H1 (cell line): ENCODE data around the gene SCGB1A1.

Experiments
- CHD2 ChIP-seq: IDR thresholded peaks from 2 replicates; pipeline ENCODE4 v1.6.1; 2012; ENCODE audit warnings: low read length, improper control_type of control experiment
- HDAC6 ChIP-seq: IDR thresholded peaks from one replicate; pipeline ENCODE4 v1.7.1; 2012; ENCODE audit warnings: low read depth, mild to moderate bottlenecking, inconsistent platforms, low read length, moderate library complexity
- JUND ChIP-seq: IDR thresholded peaks from 2 replicates; pipeline ENCODE4 v1.6.1; 2011; ENCODE audit warnings: mild to moderate bottlenecking, improper control_type of control experiment, low read length
- POLR2AphosphoS5 ChIP-seq: IDR thresholded peaks from 2 replicates; pipeline ENCODE4 v1.6.1; 2011; ENCODE audit warnings: low read depth, low read length
- RAD21 ChIP-seq, 2 experiments: IDR thresholded peaks in 1 of 2; conservative IDR thresholded peaks in 1 of 2; 2 replicates each; pipeline ENCODE4 v1.6.1; 2011; ENCODE audit warnings: low read depth in 2 of 2, low read length in 2 of 2, improper control_type of control experiment in 1 of 2, inconsistent platforms in 1 of 2, mild to moderate bottlenecking in 1 of 2, moderate library complexity in 1 of 2
- SIN3A ChIP-seq, 2 experiments: IDR thresholded peaks in 1 of 2; conservative IDR thresholded peaks in 1 of 2; 2 replicates each; pipeline ENCODE4 v1.6.1; 2011 to 2012; ENCODE audit warnings: low read length in 2 of 2, improper control_type of control experiment in 1 of 2, low read depth in 1 of 2, mild to moderate bottlenecking in 1 of 2
- SIX5 ChIP-seq: IDR thresholded peaks from 2 replicates; pipeline ENCODE4 v1.6.1; 2011; ENCODE audit warnings: mild to moderate bottlenecking, low read depth, low read length
- SRF ChIP-seq: IDR thresholded peaks from 2 replicates; pipeline ENCODE4 v1.6.1; 2011; ENCODE audit warnings: mild to moderate bottlenecking, low read depth, low read length, moderate library complexity
- TAF1 ChIP-seq: IDR thresholded peaks from 2 replicates; pipeline ENCODE4 v1.6.1; 2011; ENCODE audit warnings: mild to moderate bottlenecking, low read depth, low read length
- TBP ChIP-seq: IDR thresholded peaks from 2 replicates; pipeline ENCODE4 v1.6.1; 2011; ENCODE audit warnings: low read depth, low read length, improper control_type of control experiment
- TF ChIP-seq, protein P1 (sequence below), 3 experiments: IDR thresholded peaks; 1 replicate in 2 of 3; 2 replicates in 1 of 3; pipeline versions ENCODE4 v1.5.1 to v1.6.1; 2011; ENCODE audit warnings: low read length in 3 of 3, mild to moderate bottlenecking in 3 of 3, inconsistent platforms in 2 of 3, low read depth in 1 of 3, moderate library complexity in 1 of 3; ENCODE audit not compliant: insufficient read depth in 1 of 3; ENCODE audit errors: control extremely low read depth in 1 of 3
- TF ChIP-seq, protein P2 (sequence below): IDR thresholded peaks from 2 replicates; pipeline ENCODE4 v1.6.1; 2011; ENCODE audit warnings: low read depth, mild to moderate bottlenecking, low read length; ENCODE audit not compliant: insufficient read depth

DNA sequence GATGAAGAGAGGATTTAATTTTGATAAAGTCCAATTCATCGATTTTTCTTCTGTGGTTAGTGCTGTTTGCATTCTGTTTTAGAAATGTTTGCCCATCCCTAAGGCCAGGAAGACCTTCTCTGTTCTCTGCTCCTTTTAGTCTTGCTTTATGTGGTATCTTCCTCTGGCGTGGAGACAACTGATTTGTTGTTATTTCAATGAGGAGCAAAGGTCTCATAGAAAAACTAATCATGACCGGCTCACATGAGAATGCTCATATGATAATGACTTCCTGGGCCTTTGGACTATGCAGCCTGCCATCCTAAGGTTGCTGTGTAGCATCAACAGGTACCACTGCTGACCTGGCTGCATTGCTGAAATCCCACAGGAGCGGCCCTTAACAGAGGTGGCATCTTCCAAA is 19.8 kb downstream of the SCGB1A1 start:
- TF ChIP-seq, protein P1, sequence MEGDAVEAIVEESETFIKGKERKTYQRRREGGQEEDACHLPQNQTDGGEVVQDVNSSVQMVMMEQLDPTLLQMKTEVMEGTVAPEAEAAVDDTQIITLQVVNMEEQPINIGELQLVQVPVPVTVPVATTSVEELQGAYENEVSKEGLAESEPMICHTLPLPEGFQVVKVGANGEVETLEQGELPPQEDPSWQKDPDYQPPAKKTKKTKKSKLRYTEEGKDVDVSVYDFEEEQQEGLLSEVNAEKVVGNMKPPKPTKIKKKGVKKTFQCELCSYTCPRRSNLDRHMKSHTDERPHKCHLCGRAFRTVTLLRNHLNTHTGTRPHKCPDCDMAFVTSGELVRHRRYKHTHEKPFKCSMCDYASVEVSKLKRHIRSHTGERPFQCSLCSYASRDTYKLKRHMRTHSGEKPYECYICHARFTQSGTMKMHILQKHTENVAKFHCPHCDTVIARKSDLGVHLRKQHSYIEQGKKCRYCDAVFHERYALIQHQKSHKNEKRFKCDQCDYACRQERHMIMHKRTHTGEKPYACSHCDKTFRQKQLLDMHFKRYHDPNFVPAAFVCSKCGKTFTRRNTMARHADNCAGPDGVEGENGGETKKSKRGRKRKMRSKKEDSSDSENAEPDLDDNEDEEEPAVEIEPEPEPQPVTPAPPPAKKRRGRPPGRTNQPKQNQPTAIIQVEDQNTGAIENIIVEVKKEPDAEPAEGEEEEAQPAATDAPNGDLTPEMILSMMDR (IDR thresholded peaks at IDR 0.05; ENCODE audit: control extremely low read depth in 1 of 3, insufficient read depth in 1 of 3, low read depth in 1 of 3, low read length in 3 of 3) = no peak
- TF ChIP-seq SRF (no peak), SIN3A (conservative IDR thresholded peaks at IDR 0.05 in 1 of 2, IDR thresholded peaks at IDR 0.05 in 1 of 2; ENCODE audit: low read depth in 1 of 2, low read length in 2 of 2) (no peak), CHD2 (no peak), HDAC6 (no peak), TAF1 (no peak), JUND (no peak), SIX5 (no peak), POLR2AphosphoS5 (no peak), TBP (no peak), RAD21 (IDR thresholded peaks at IDR 0.05 in 1 of 2, conservative IDR thresholded peaks at IDR 0.05 in 1 of 2; ENCODE audit: low read depth in 2 of 2, low read length in 2 of 2) (no peak)
- TF ChIP-seq, protein P2, sequence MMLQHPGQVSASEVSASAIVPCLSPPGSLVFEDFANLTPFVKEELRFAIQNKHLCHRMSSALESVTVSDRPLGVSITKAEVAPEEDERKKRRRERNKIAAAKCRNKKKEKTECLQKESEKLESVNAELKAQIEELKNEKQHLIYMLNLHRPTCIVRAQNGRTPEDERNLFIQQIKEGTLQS = no peak
